SK-N-MC (cell line): Measurements from ENCODE around the gene GGACT.

Experiments used
- EZH2 ChIP-seq: fragments of 200-600 bp; sonication (generic); IDR thresholded peaks from one replicate; pipeline ENCODE4 v1.6.1; 2017; ENCODE audit warnings: antibody characterized with exemption
- FOXP2 ChIP-seq: optimal IDR thresholded peaks from 2 replicates; pipeline ENCODE3; 2011; ENCODE audit warnings: mild to moderate bottlenecking, moderate library complexity; ENCODE audit not compliant: insufficient read depth; ENCODE audit errors: extremely low read length, control extremely low read depth
- POLR2AphosphoS5 ChIP-seq: IDR thresholded peaks from 2 replicates; pipeline ENCODE4 v1.6.1; 2012; ENCODE audit warnings: mild to moderate bottlenecking, low read depth, low read length, borderline replicate concordance

GRCh38 chr13:100532836-100533435 is 55.7 kb downstream of the GGACT start:
- TF ChIP-seq POLR2AphosphoS5 = no peak
- no peak for TF ChIP-seq EZH2
- no peak for TF ChIP-seq FOXP2
